IMR-90 (cell line): ENCODE measurements around the gene THYN1. TPM values are rescaled to one million over a fixed set of nuclear protein-coding genes. Genes with fewer than 3 reads are reported as not detected.

Source experiments
- ATAC-seq: fragments of 200-7000 bp; cut with Tn5 transposase; 2 replicates; pipeline ENCODE4 v1.9.1; 2020; ENCODE audit warnings: low read depth, mild to moderate bottlenecking, moderate library complexity
- BruUV-seq: library from RNA; stranded (reverse); fragments of 400-500 nt; replicated peaks from 2 replicates; lab custom pipeline; 2021; lab: Mats Ljungman, UMichigan
- CTCF ChIA-PET: fragments of 300-600 bp; formaldehyde crosslinking; extraction: SDS; loops from one replicate; lab custom pipeline; 2021; ENCODE audit warnings: antibody characterized with exemption; lab: Yijun Ruan, JAX
- POLR2A ChIA-PET: fragments of 300-600 bp; sonication (Branson Sonifier 250); formaldehyde crosslinking; loops from one replicate; lab custom pipeline; 2022; ENCODE audit warnings: antibody characterized with exemption; ENCODE audit not compliant: unreplicated experiment; lab: Charles Lee
- DNase-seq: peaks from one replicate; pipeline ENCODE4 v3.0.0; 2013
- H2AFZ ChIP-seq: replicated peaks from 2 replicates; pipeline ENCODE3; 2013; ENCODE audit warnings: low read length, mild to moderate bottlenecking; ENCODE audit not compliant: poor library complexity
- H2AK5ac ChIP-seq: 2 replicates; pipeline ENCODE4 v1.6.1; 2013; ENCODE audit warnings: low read depth, low read length, inconsistent platforms
- H2AK9ac ChIP-seq: replicated peaks from 2 replicates; pipeline ENCODE3; 2013; ENCODE audit warnings: mild to moderate bottlenecking, low read depth, low read length, moderate library complexity; ENCODE audit not compliant: poor library complexity
- H2BK120ac ChIP-seq: 2 replicates; pipeline ENCODE4 v1.6.1; 2013; ENCODE audit warnings: low read depth, low read length, inconsistent platforms
- H2BK15ac ChIP-seq: 3 replicates; pipeline ENCODE4 v1.6.1; 2013; ENCODE audit warnings: low read depth, low read length, inconsistent platforms
- H2BK20ac ChIP-seq: 2 replicates; pipeline ENCODE4 v1.6.1; 2013; ENCODE audit warnings: low read depth, mild to moderate bottlenecking, inconsistent platforms, low read length, moderate library complexity
- H2BK5ac ChIP-seq: 2 replicates; pipeline ENCODE4 v1.6.1; 2013; ENCODE audit warnings: mild to moderate bottlenecking, low read depth, low read length, inconsistent platforms; ENCODE audit not compliant: poor library complexity, severe bottlenecking
- H3K14ac ChIP-seq: replicated peaks from 2 replicates; pipeline ENCODE4 v1.6.1; 2013; ENCODE audit warnings: low read depth, low read length, inconsistent platforms
- H3K18ac ChIP-seq: 2 replicates; pipeline ENCODE4 v1.6.1; 2013; ENCODE audit warnings: low read depth, low read length, control low read depth
- H3K23ac ChIP-seq: 2 replicates; pipeline ENCODE4 v1.6.1; 2013; ENCODE audit warnings: low read depth, low read length, inconsistent platforms
- H3K27ac ChIP-seq: 2 replicates; pipeline ENCODE4 v1.5.1; 2013; ENCODE audit warnings: mild to moderate bottlenecking, control low read depth, low read length; ENCODE audit not compliant: insufficient read depth
- H3K27me3 ChIP-seq: 2 replicates; pipeline ENCODE4 v1.6.1; 2013; ENCODE audit warnings: low read length; ENCODE audit not compliant: control insufficient read depth, insufficient read depth
- H3K36me3 ChIP-seq: 2 replicates; pipeline ENCODE4 v1.6.1; 2013; ENCODE audit warnings: low read length, mixed read lengths; ENCODE audit not compliant: control insufficient read depth, insufficient read depth
- H3K4ac ChIP-seq: 2 replicates; pipeline ENCODE4 v1.6.1; 2013; ENCODE audit warnings: low read depth, low read length, inconsistent platforms
- H3K4me1 ChIP-seq: 2 replicates; pipeline ENCODE4 v1.6.1; 2013; ENCODE audit warnings: low read length, mixed read lengths; ENCODE audit not compliant: control insufficient read depth, insufficient read depth
- H3K4me2 ChIP-seq: 2 replicates; pipeline ENCODE4 v1.6.1; 2013; ENCODE audit warnings: low read depth, mild to moderate bottlenecking, control low read depth, low read length, moderate library complexity
- H3K4me3 ChIP-seq: 2 replicates; pipeline ENCODE4 v1.5.1; 2013; ENCODE audit warnings: low read depth, mild to moderate bottlenecking, control low read depth, low read length, moderate library complexity; ENCODE audit not compliant: insufficient read depth
- H3K56ac ChIP-seq: 2 replicates; pipeline ENCODE4 v1.6.1; 2013; ENCODE audit warnings: low read length, inconsistent platforms; ENCODE audit not compliant: insufficient read depth; ENCODE audit errors: extremely low read depth
- H3K79me1 ChIP-seq, 2 experiments: 2 replicates each; pipeline ENCODE4 v1.6.1; 2013; ENCODE audit warnings: low read length in 2 of 2, inconsistent platforms in 1 of 2, low read depth in 1 of 2
- H3K9ac ChIP-seq: 2 replicates; pipeline ENCODE4 v1.6.1; 2013; ENCODE audit warnings: low read depth, low read length, control low read depth
- H3K9me1 ChIP-seq: 2 replicates; pipeline ENCODE4 v1.6.1; 2013; ENCODE audit warnings: low read length, inconsistent platforms; ENCODE audit not compliant: insufficient read depth
- H3K9me3 ChIP-seq: 2 replicates; pipeline ENCODE4 v1.6.1; 2013; ENCODE audit warnings: low read length; ENCODE audit not compliant: control insufficient read depth, insufficient read depth
- H4K20me1 ChIP-seq: 2 replicates; pipeline ENCODE4 v1.6.1; 2013; ENCODE audit warnings: low read length, inconsistent platforms; ENCODE audit not compliant: insufficient read depth
- H4K5ac ChIP-seq: 2 replicates; pipeline ENCODE4 v1.6.1; 2013; ENCODE audit warnings: mild to moderate bottlenecking, low read depth, low read length, control low read depth
- H4K8ac ChIP-seq, 2 experiments: 2 replicates each; pipeline ENCODE4 v1.6.1; 2013; ENCODE audit warnings: low read depth in 2 of 2, low read length in 2 of 2, control low read depth in 1 of 2, inconsistent platforms in 1 of 2
- H4K91ac ChIP-seq: 2 replicates; pipeline ENCODE4 v1.6.1; 2013; ENCODE audit warnings: low read depth, low read length, inconsistent platforms; ENCODE audit not compliant: insufficient read depth
- CEBPB ChIP-seq: IDR thresholded peaks from 2 replicates; pipeline ENCODE4 v1.6.1; 2012; ENCODE audit warnings: low read depth, low read length, improper control_type of control experiment
- CHD1 ChIP-seq: IDR thresholded peaks from 2 replicates; pipeline ENCODE4 v1.6.1; 2012; ENCODE audit warnings: low read depth, low read length, improper control_type of control experiment
- CTCF ChIP-seq: conservative IDR thresholded peaks from 2 replicates; pipeline ENCODE4 v1.5.1; 2012; ENCODE audit warnings: mild to moderate bottlenecking, low read depth, low read length, improper control_type of control experiment
- FOS ChIP-seq: fragments of 150-350 bp; IDR thresholded peaks from 2 replicates; pipeline ENCODE4 v1.6.1; 2016; ENCODE audit warnings: low read depth, low read length
- MAFK ChIP-seq: IDR thresholded peaks from 2 replicates; pipeline ENCODE4 v1.6.1; 2012; ENCODE audit warnings: low read depth, low read length, improper control_type of control experiment
- MAZ ChIP-seq: IDR thresholded peaks from 2 replicates; pipeline ENCODE4 v1.6.1; 2012; ENCODE audit warnings: low read depth, mild to moderate bottlenecking, low read length, improper control_type of control experiment, moderate library complexity, borderline replicate concordance
- MXI1 ChIP-seq: IDR thresholded peaks from 2 replicates; pipeline ENCODE4 v1.6.1; 2012; ENCODE audit warnings: low read depth, mild to moderate bottlenecking, low read length, moderate library complexity, borderline replicate concordance
- NFE2L2 ChIP-seq: fragments of 150-350 bp; IDR thresholded peaks from 2 replicates; pipeline ENCODE4 v1.6.1; 2016; ENCODE audit warnings: low read depth, mild to moderate bottlenecking, low read length
- POLR2A ChIP-seq: IDR thresholded peaks from 2 replicates; pipeline ENCODE4 v1.6.1; 2012; ENCODE audit warnings: mild to moderate bottlenecking, low read depth, low read length
- RAD21 ChIP-seq: IDR thresholded peaks from 2 replicates; pipeline ENCODE4 v1.6.1; 2012; ENCODE audit warnings: low read length, improper control_type of control experiment
- RCOR1 ChIP-seq: IDR thresholded peaks from 2 replicates; pipeline ENCODE4 v1.6.1; 2012; ENCODE audit warnings: mild to moderate bottlenecking, low read length, improper control_type of control experiment; ENCODE audit not compliant: insufficient replicate concordance
- RFX5 ChIP-seq: IDR thresholded peaks from 2 replicates; pipeline ENCODE4 v1.8.0; 2012; ENCODE audit warnings: low read depth, mild to moderate bottlenecking, low read length, moderate library complexity
- SMC3 ChIP-seq: fragments of 150-350 bp; IDR thresholded peaks from 2 replicates; pipeline ENCODE4 v1.6.1; 2016; ENCODE audit warnings: low read depth, mild to moderate bottlenecking, antibody characterized with exemption, low read length, moderate library complexity
- WGBS, 2 experiments: methylation state at CpG; one replicate each; pipeline versions ENCODE4 v1.1.5 to v1.1.7; 2013; ENCODE audit warnings: missing lambda C conversion rate in 2 of 2; ENCODE audit not compliant: insufficient read length in 1 of 2; ENCODE audit errors: extremely low coverage in 2 of 2; 5-methylcytosine and 5-hydroxymethylcytosine counted together
- dilution Hi-C: fragments of 300-500 bp; cut with HindIII; formaldehyde crosslinking; loops from one replicate; pipeline ENCODE4 v1.14.3; 2018; ENCODE audit warnings: low sequenced_read_pairs; ENCODE audit not compliant: unreplicated experiment
- in situ Hi-C: fragments of 300-500 bp; cut with MboI; formaldehyde crosslinking; loops from 3 replicates; pipeline ENCODE4 v1.14.3; 2019; ENCODE audit warnings: low sequenced_read_pairs, inconsistent platforms, mixed read lengths
- intact Hi-C: fragments of 100-400 bp; cut with micrococcal nuclease; formaldehyde crosslinking; loops from 2 replicates; pipeline ENCODE4 v1.10.0; 2022
- polyA plus RNA-seq, 3 experiments: library from polyadenylated mRNA; depleted of rRNA; stranded (reverse); fragments of >200 nt; gene quantifications; 2 replicates each; pipeline ENCODE4 v1.2.3, GENCODE V29; 2012; ENCODE audit warnings: low replicate concordance in 1 of 3
- total RNA-seq: library from RNA; depleted of rRNA; stranded (reverse); fragments of >200 nt; gene quantifications from 2 replicates; pipeline ENCODE4 v1.2.3, GENCODE V29; 2012

Gene THYN1
- total and polyA plus RNA-seq, 2 of the 4 experiments (the other 2 are of a cell fraction), result 43.1 to 72.1 TPM

- intact Hi-C loops, result no loop called here
- POLR2A ChIA-PET, result no interaction called here
These were observed 21.0 kb downstream of the THYN1 start for GRCh38 chr11:134231958-134232659.

More at GRCh38 chr11:134231958-134232659, 21.0 kb downstream of the THYN1 start:
- Histone ChIP-seq H2BK15ac (no peak overlapping the region), H3K27ac (no peak overlapping the region), H4K20me1 (peaks cover 28% of the 10 kb centered on the region), H2BK20ac (no peak overlapping the region), H3K4me1 (no peaks in the 10 kb centered on the region), H4K8ac (no peak overlapping the region), H3K14ac (no peak overlapping the region), H3K18ac (no peak overlapping the region), H3K9ac (no peak overlapping the region), H2AK9ac (no peak overlapping the region), H4K5ac (no peak overlapping the region), H2AK5ac (no peak overlapping the region), H2AFZ (no peak overlapping the region), H3K36me3 (peaks cover 5% of the 10 kb centered on the region), H3K4me3 (no peak overlapping the region), H3K23ac (no peak overlapping the region; the same call in 1 of the 2 replicates), H3K9me1 (peaks cover 14% of the 10 kb centered on the region), H3K4ac (no peak overlapping the region), H2BK120ac (no peak overlapping the region), H3K79me1 (peaks cover 27 to 62% of the 10 kb centered on the region in 2 experiments), H2BK5ac (no peak overlapping the region), H3K56ac (no peak overlapping the region), H4K91ac (no peak overlapping the region), H3K27me3 (no peaks in the 10 kb centered on the region), H3K4me2 (no peak overlapping the region), H3K9me3 (no peaks in the 10 kb centered on the region)
- ATAC-seq (no peak), DNase-seq (no peak)
- in situ Hi-C loops, result no loop called here
- no TSS peak for BruUV-seq
- TF ChIP-seq NFE2L2 (no peak), CHD1 (no peak), RFX5 (no peak), MXI1 (no peak), SMC3 (no peak), MAZ (no peak), CEBPB (no peak), RAD21 (no peak), MAFK (no peak), CTCF (no peak), FOS (no peak), RCOR1 (no peak), POLR2A (no peak)
- CTCF ChIA-PET, result no interaction called here
- dilution Hi-C loops, result no loop called here
- no CpG with 5 or more reads among the region's 10 CpGs for WGBS, 2 experiments
